HepG2 (cell line): ENCODE results near the gene ME3.

ENCODE experiments used
- EZH2 ChIP-seq: conservative IDR thresholded peaks from 2 replicates; pipeline ENCODE4 v1.6.1; 2012; ENCODE audit warnings: mild to moderate bottlenecking, low read depth, low read length, moderate library complexity
- SP1 ChIP-seq, 2 experiments: fragments of 450-650 bp in 1 of 2; sonication (generic) in 1 of 2; formaldehyde crosslinking in 1 of 2; IDR thresholded peaks; 2 replicates each; pipeline versions ENCODE4 v1.4.0 to v1.6.1; 2016 to 2020; ENCODE audit warnings: missing genetic modification reagents in 1 of 2
- SUZ12 ChIP-seq: fragments of 150-350 bp; IDR thresholded peaks from 2 replicates; pipeline ENCODE4 v1.6.1; 2014; ENCODE audit warnings: low read depth, low read length
- TCF12 ChIP-seq, 2 experiments: fragments of 450-650 bp in 1 of 2; sonication (generic) in 1 of 2; formaldehyde crosslinking in 1 of 2; IDR thresholded peaks; 2 replicates each; pipeline versions ENCODE4 v1.6.1 to v1.8.0; 2017 to 2022; ENCODE audit warnings: antibody characterized with exemption in 1 of 2, mild to moderate bottlenecking in 1 of 2, missing genetic modification reagents in 1 of 2, moderate library complexity in 1 of 2

DNA sequence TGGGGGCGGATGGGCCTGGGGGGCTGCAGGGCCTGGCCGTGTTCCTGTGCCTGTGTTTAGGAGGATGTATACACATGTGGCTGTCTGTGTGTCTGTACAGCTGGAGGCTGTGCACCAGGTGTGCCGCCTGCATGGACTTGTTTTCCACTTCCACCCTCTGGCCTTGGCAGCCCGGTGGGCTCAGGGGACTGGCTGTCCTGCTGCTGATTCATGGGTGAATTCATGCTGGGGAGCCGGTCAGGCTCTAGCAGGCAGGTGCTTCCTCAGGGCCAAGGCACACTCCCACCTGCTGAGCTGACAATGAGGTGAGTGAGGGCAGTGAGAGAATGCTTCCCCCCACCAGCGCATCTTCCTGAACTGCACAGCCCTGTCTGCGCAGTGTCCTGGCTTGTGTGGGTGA lies 209.3 kb downstream of the ME3 start:
- TF ChIP-seq TCF12 (IDR thresholded peaks at IDR 0.05) = no peak
- TF ChIP-seq TCF12 (CRISPR knock-in tag; IDR thresholded peaks at IDR 0.05) = no peak
- TF ChIP-seq SUZ12 = no peak
- no peak for TF ChIP-seq EZH2
- no peak for TF ChIP-seq SP1 (IDR thresholded peaks at IDR 0.05)
- no peak for TF ChIP-seq SP1 (CRISPR knock-in tag; IDR thresholded peaks at IDR 0.05)
